H9 (cell line): Measurements from ENCODE around the gene DOCK10. TPM values are rescaled to one million over a fixed set of nuclear protein-coding genes. Genes with fewer than 3 reads are reported as not detected.

Experiments used
- DNase-seq: peaks from one replicate; pipeline ENCODE4 v3.0.0-alpha.2; 2017
- H2AFZ ChIP-seq: one replicate; pipeline ENCODE4 v1.6.1; 2013; ENCODE audit warnings: mild to moderate bottlenecking, low read length, control low read depth, moderate library complexity
- H2AK5ac ChIP-seq: 2 replicates; pipeline ENCODE4 v1.6.1; 2013; ENCODE audit warnings: low read length, control low read depth, mixed read lengths; ENCODE audit not compliant: insufficient read length
- H2BK120ac ChIP-seq: one replicate; pipeline ENCODE4 v1.6.1; 2013; ENCODE audit warnings: low read depth, mild to moderate bottlenecking, low read length, control low read depth, inconsistent platforms; ENCODE audit not compliant: poor library complexity, severe bottlenecking
- H2BK12ac ChIP-seq: 2 replicates; pipeline ENCODE4 v1.6.1; 2013; ENCODE audit warnings: low read length, control low read depth, mixed read lengths, low read depth; ENCODE audit not compliant: insufficient read length
- H2BK15ac ChIP-seq: 2 replicates; pipeline ENCODE4 v1.6.1; 2013; ENCODE audit warnings: low read depth, low read length, control low read depth
- H2BK20ac ChIP-seq: one replicate; pipeline ENCODE4 v1.6.1; 2013; ENCODE audit warnings: low read depth, mild to moderate bottlenecking, low read length, control low read depth, inconsistent platforms; ENCODE audit not compliant: poor library complexity, severe bottlenecking
- H2BK5ac ChIP-seq: 2 replicates; pipeline ENCODE4 v1.6.1; 2013; ENCODE audit warnings: low read length, control low read depth, mixed read lengths; ENCODE audit not compliant: insufficient read length
- H3K14ac ChIP-seq: 2 replicates; pipeline ENCODE4 v1.6.1; 2013; ENCODE audit warnings: low read length, control low read depth; ENCODE audit not compliant: insufficient read depth
- H3K18ac ChIP-seq: 2 replicates; pipeline ENCODE4 v1.6.1; 2013; ENCODE audit warnings: low read depth, mild to moderate bottlenecking, mixed read lengths, low read length, control low read depth; ENCODE audit not compliant: insufficient read length
- H3K23ac ChIP-seq: 2 replicates; pipeline ENCODE4 v1.6.1; 2013; ENCODE audit warnings: low read length, control low read depth, mixed read lengths, low read depth; ENCODE audit not compliant: insufficient read length
- H3K23me2 ChIP-seq: 2 replicates; pipeline ENCODE4 v1.6.1; 2013; ENCODE audit warnings: low read depth, mild to moderate bottlenecking, mixed read lengths, low read length, control low read depth; ENCODE audit not compliant: insufficient read length, poor library complexity, severe bottlenecking
- H3K27ac ChIP-seq: 2 replicates; pipeline ENCODE4 v1.5.1; 2013; ENCODE audit warnings: low read length, control low read depth, mixed read lengths, low read depth; ENCODE audit not compliant: insufficient read length
- H3K27me3 ChIP-seq: 2 replicates; pipeline ENCODE4 v1.6.1; 2013; ENCODE audit warnings: low read length, control low read depth, inconsistent platforms; ENCODE audit not compliant: insufficient read depth
- H3K4ac ChIP-seq: 2 replicates; pipeline ENCODE4 v1.6.1; 2013; ENCODE audit warnings: low read depth, mild to moderate bottlenecking, control low read depth, inconsistent platforms, low read length, moderate library complexity
- H3K4me1 ChIP-seq: 2 replicates; pipeline ENCODE4 v1.6.1; 2013; ENCODE audit warnings: low read length, control low read depth, inconsistent platforms; ENCODE audit not compliant: insufficient read depth
- H3K4me2 ChIP-seq: 2 replicates; pipeline ENCODE4 v1.6.1; 2013; ENCODE audit warnings: low read length, control low read depth, mixed read lengths; ENCODE audit not compliant: insufficient read length, insufficient read depth
- H3K56ac ChIP-seq: 2 replicates; pipeline ENCODE4 v1.6.1; 2013; ENCODE audit warnings: low read depth, mild to moderate bottlenecking, mixed read lengths, low read length, control low read depth; ENCODE audit not compliant: insufficient read length
- H3K79me1 ChIP-seq: 2 replicates; pipeline ENCODE4 v1.6.1; 2013; ENCODE audit warnings: low read depth, mild to moderate bottlenecking, moderate library complexity, low read length, control low read depth, inconsistent platforms; ENCODE audit not compliant: insufficient read depth, poor library complexity, severe bottlenecking
- H3K79me2 ChIP-seq: 2 replicates; pipeline ENCODE4 v1.6.1; 2013; ENCODE audit warnings: low read length, control low read depth, inconsistent platforms; ENCODE audit not compliant: insufficient read depth
- H3K9ac ChIP-seq: 2 replicates; pipeline ENCODE4 v1.6.1; 2013; ENCODE audit warnings: low read length, control low read depth, mixed read lengths; ENCODE audit not compliant: insufficient read length; ENCODE audit errors: extremely low read depth
- H3K9me3 ChIP-seq: one replicate; pipeline ENCODE4 v1.6.1; 2013; ENCODE audit warnings: low read depth, low read length, inconsistent platforms; ENCODE audit not compliant: control insufficient read depth
- H3T11ph ChIP-seq: one replicate; pipeline ENCODE4 v1.6.1; 2013; ENCODE audit warnings: mild to moderate bottlenecking, low read length, control low read depth, inconsistent platforms
- H4K20me1 ChIP-seq: one replicate; pipeline ENCODE4 v1.6.1; 2013; ENCODE audit not compliant: control insufficient read depth, insufficient read length, insufficient read depth
- H4K5ac ChIP-seq: 2 replicates; pipeline ENCODE4 v1.6.1; 2013; ENCODE audit warnings: low read depth, mild to moderate bottlenecking, mixed read lengths, low read length, control low read depth; ENCODE audit not compliant: insufficient read length
- H4K8ac ChIP-seq: replicated peaks from 2 replicates; pipeline ENCODE4 v1.6.1; 2013; ENCODE audit warnings: low read length, control low read depth, mixed read lengths, low read depth; ENCODE audit not compliant: insufficient read length
- H4K91ac ChIP-seq: 2 replicates; pipeline ENCODE4 v1.6.1; 2013; ENCODE audit warnings: low read depth, mild to moderate bottlenecking, moderate library complexity, mixed read lengths, low read length, control low read depth; ENCODE audit not compliant: insufficient read length
- H3K27ac Mint-ChIP-seq, 3 experiments: 2 replicates in 2 of 3; 3 replicates in 1 of 3; pipeline ENCODE4 v1.8.0; 2020 to 2021; ENCODE audit warnings: mixed read lengths in 3 of 3, mild to moderate bottlenecking in 1 of 3, moderate library complexity in 1 of 3
- H3K27me3 Mint-ChIP-seq: 2 replicates; pipeline ENCODE4 v1.8.0; 2021; ENCODE audit warnings: low read depth, mild to moderate bottlenecking, moderate library complexity, mixed read lengths
- H3K36me3 Mint-ChIP-seq, 3 experiments: 2 replicates in 2 of 3; 3 replicates in 1 of 3; pipeline ENCODE4 v1.8.0; 2020 to 2021; ENCODE audit warnings: low read depth in 3 of 3, mixed read lengths in 3 of 3; ENCODE audit not compliant: insufficient read depth in 1 of 3
- H3K4me1 Mint-ChIP-seq, 2 experiments: 2 replicates each; pipeline ENCODE4 v1.8.0; 2020; ENCODE audit warnings: mixed read lengths in 2 of 2
- H3K4me3 Mint-ChIP-seq, 2 experiments: 2 replicates in 1 of 2; 3 replicates in 1 of 2; pipeline ENCODE4 v1.8.0; 2020 to 2021; ENCODE audit warnings: mild to moderate bottlenecking in 2 of 2, mixed read lengths in 2 of 2, moderate library complexity in 1 of 2
- H3K9me3 Mint-ChIP-seq, 2 experiments: 2 replicates in 1 of 2; 3 replicates in 1 of 2; pipeline ENCODE4 v1.8.0; 2020; ENCODE audit warnings: mild to moderate bottlenecking in 2 of 2, mixed read lengths in 2 of 2, moderate library complexity in 1 of 2
- total RNA-seq: library from RNA; stranded (reverse); gene quantifications from 2 replicates; pipeline ENCODE4 v1.2.1, GENCODE V29; 2021
- TF ChIP-seq, protein P1 (sequence below): fragments of 200-600 bp; sonication (generic); conservative IDR thresholded peaks from 3 replicates; pipeline ENCODE4 v1.8.0; 2021; ENCODE audit warnings: antibody characterized with exemption, mild to moderate bottlenecking

DOCK10 gene
- total RNA-seq, 1 experiment from 2014 or later: 0.79 TPM

DNA sequence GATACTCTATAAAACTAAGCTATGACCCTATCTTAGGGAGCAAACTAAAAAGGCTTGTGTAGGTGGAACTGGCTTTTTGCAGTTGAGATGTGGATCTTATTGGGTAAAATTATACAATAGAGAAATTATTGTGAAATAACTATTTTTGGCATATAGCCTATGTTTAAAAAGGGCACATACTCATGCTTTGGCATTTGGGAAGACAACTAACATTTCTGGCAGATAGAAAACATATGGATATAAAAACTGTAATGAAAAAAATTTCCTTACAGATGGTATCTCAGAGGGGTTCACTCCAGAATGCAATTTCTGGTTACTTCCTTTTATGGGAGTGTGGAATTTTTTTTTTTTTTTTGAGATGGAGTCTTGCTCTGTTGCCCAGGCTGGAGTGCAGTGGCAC lies 206.0 kb downstream of the DOCK10 start:
- H2BK15ac ChIP-seq: no peak overlapping the region
- no peak overlapping the region for H3K56ac ChIP-seq
- H2BK120ac ChIP-seq: no peak overlapping the region
- no peak overlapping the region for H3K4ac ChIP-seq
- no peak overlapping the region for H3K18ac ChIP-seq
- no peak overlapping the region for H3T11ph ChIP-seq
- H4K91ac ChIP-seq: no peak overlapping the region
- TF ChIP-seq, protein P1, sequence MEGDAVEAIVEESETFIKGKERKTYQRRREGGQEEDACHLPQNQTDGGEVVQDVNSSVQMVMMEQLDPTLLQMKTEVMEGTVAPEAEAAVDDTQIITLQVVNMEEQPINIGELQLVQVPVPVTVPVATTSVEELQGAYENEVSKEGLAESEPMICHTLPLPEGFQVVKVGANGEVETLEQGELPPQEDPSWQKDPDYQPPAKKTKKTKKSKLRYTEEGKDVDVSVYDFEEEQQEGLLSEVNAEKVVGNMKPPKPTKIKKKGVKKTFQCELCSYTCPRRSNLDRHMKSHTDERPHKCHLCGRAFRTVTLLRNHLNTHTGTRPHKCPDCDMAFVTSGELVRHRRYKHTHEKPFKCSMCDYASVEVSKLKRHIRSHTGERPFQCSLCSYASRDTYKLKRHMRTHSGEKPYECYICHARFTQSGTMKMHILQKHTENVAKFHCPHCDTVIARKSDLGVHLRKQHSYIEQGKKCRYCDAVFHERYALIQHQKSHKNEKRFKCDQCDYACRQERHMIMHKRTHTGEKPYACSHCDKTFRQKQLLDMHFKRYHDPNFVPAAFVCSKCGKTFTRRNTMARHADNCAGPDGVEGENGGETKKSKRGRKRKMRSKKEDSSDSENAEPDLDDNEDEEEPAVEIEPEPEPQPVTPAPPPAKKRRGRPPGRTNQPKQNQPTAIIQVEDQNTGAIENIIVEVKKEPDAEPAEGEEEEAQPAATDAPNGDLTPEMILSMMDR: no peak
- peaks cover 0 to 3% of the 10 kb centered on the region in 2 experiments; a peak in 1 of 5 replicates for H3K9me3 Mint-ChIP-seq
- no peaks in the 10 kb centered on the region for H4K20me1 ChIP-seq
- no peak overlapping the region for H2BK12ac ChIP-seq
- H3K79me2 ChIP-seq: no peaks in the 10 kb centered on the region
- H3K9ac ChIP-seq: no peak overlapping the region
- H4K8ac ChIP-seq: no peak overlapping the region
- no peaks in the 10 kb centered on the region for H3K4me1 ChIP-seq
- no peaks in the 10 kb centered on the region for H3K23me2 ChIP-seq
- H3K4me3 Mint-ChIP-seq: no peak overlapping the region
- no peaks in the 10 kb centered on the region; a peak in 1 of 7 replicates for H3K36me3 Mint-ChIP-seq
- no peak overlapping the region for H2AFZ ChIP-seq
- no peaks in the 10 kb centered on the region for H3K79me1 ChIP-seq
- no peaks in the 10 kb centered on the region for H3K9me3 ChIP-seq
- DNase-seq: no peak
- H2AK5ac ChIP-seq: no peak overlapping the region
- H2BK20ac ChIP-seq: no peak overlapping the region
- peaks cover 4% of the 10 kb centered on the region for H3K27me3 Mint-ChIP-seq
- H3K4me1 Mint-ChIP-seq: no peaks in the 10 kb centered on the region
- no peak overlapping the region for H3K14ac ChIP-seq
- H3K4me2 ChIP-seq: no peak overlapping the region
- H3K23ac ChIP-seq: no peak overlapping the region
- no peaks in the 10 kb centered on the region for H3K27me3 ChIP-seq
- no peak overlapping the region for H4K5ac ChIP-seq
- H3K27ac ChIP-seq: no peak overlapping the region
- H3K27ac Mint-ChIP-seq: no peak overlapping the region
- H2BK5ac ChIP-seq: no peak overlapping the region
